HG02938 (cell line): ENCODE data around the gene C16orf95.

Source experiments
- ATAC-seq: cut with Tn5 transposase; IDR thresholded peaks from one replicate; pipeline ENCODE4 v1.9.1; 2021; ENCODE audit warnings: mild to moderate bottlenecking, moderate library complexity; ENCODE audit not compliant: unreplicated experiment

Gene C16orf95

GRCh38 chr16:87333581-87334331, 16.6 kb upstream of the C16orf95 start:
- no peak for ATAC-seq

DNA sequence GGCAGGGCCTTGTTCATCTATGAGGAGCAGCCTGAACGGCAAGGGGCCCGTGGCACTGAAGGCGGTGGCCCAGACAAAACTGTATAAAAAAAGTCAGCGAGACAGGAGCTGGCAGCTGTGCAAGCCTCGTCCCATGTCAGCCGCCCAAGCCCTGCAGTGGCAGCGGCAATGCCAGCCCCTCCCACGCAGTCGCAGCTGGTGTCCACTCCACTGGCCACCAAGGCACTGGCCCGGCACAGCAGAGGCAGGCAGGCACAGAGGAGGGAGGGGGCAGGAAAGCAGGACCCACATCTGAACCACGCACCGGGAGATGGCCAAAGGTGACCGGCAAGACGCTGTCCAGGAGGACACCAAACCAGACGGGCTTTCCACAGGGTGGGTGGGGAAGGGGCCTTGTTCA, 15.9 kb upstream of the C16orf95 start:
- no peak for ATAC-seq

DNA sequence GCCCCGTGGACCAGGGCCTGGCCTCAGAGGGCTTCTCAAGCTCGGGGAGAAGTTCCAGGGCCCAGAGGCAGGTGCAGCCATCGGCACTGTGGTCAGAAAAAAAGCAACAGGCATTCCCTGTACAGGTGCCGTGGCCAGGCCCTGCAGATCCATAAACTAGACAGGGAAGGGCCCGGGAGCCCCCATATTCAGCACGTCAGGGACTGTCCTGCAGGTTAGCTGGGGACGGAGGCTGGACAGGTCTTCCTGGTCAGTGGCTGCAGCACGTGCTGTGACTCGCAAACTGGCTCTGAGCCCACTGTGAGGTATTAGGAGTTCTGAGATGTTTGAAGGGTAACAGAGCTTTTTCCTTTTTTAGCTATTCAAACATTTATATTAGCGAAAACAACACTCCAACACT, 15.0 kb upstream of the C16orf95 start:
- no peak for ATAC-seq

GRCh38 chr16:87331241-87331801, 14.1 kb upstream of the C16orf95 start:
- no peak for ATAC-seq

DNA sequence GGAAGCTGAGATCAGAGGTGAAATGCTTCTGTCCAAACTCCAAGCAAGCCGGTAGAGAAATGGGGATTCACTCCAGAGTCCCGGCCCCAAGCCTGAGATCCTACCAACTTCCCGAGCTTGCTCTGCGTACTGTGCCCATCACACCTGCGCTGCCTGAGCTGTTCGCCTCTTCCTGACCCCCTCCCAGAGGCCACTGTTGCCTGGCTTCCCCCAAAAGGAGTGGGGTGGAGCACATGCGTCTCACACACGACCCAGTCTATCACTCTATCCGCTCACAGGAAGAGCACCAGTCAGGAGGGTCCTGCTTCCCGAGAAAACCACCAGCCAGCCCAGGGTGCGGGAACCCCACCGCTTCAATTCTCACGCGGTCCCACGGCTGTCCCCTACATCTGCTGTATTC, 13.5 kb upstream of the C16orf95 start:
- ATAC-seq, result no peak

GRCh38 chr16:87330257-87330624, 13.0 kb upstream of the C16orf95 start:
- no peak for ATAC-seq

DNA sequence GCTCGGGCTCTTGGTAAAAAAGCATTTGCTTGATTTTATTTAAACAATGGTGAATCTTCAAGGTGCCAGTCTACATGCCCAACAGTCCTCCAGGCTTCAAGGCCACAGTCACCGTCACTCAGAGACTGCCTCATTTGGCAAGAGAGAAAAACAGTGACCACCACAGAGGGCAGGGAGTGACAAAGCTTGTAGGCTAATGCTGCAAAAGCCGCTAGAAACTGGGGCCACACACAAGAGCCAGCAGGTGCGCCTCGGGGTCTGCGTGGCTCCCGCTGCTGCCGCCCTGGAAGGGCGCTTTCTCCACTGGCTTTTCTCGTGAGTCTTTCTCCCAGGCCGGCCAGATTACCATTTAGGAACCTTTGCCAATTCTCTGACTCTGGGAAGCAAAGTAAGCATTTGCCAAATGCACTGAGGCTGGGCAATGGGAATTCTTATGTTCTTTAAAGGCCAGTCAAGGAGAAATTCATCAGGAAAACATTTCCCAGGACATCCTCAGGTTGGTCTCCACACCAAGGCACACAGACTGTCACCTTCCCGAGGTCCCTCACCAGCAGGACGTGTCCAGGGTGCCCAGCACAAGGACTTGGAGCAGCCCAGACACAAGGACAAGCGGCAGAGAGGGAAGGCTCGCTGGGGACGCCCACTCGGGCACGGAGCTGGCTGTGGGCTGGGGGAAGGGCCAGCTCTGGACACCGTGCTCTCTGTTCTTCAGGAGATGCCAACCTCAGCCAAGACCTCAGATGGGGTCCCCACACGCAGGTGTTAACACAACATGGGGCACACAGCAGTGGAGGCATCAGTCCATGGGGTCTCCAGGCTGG, 12.5 kb upstream of the C16orf95 start:
- ATAC-seq, result no peak

DNA sequence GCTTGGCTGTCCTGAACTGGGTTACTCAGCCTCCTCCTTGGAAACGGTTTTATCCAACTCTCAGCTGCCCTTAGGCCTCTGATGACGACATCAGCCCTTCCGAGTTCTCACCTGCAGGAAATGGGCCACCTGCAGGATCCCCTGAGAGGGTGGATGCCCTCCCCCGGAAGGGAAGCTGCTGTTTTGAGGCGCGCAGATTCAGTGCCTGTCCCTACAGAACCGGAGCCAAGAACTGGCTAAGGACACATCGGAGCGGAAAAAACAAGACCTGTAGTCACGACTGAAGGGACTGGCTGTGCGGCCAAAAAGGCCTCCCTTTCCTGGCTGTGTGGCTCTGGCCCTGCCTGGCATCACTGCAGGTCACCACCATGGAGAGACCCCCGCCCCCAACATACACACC, 11.7 kb upstream of the C16orf95 start:
- ATAC-seq, result no peak

DNA sequence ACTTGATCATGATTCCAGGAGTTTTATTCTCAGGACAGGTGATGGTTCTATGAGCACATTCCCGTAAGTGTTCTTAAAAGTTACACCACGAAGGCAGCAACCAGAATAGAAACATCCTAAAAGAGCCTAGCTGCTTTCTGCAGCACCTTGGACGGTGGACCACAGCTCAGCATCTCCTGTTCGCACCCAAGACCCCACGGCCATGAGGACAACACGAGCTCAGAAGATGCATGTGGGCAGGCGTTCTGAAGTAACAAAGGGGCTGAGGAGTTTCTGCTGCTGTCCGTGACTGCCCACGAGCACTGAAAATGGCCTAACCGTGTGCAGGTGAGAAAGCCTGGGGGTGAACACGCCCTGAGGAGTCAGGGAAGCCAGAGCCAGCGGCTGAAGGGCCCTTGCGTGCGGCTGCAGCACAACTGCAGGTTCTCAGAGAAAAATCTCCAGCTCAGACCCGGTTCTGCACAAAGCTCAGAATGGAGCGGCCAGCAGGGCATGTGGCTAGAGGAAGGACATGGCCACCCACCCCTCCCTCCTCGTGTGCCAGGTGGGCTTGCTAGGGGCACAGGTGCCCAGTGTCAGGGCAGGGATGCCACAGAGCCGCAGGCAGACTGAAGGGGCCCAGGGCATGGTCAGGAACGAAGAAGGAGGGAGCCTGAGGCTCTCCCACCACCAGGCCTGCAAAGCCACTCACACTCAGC, 10.8 kb upstream of the C16orf95 start:
- ATAC-seq, result no peak

DNA sequence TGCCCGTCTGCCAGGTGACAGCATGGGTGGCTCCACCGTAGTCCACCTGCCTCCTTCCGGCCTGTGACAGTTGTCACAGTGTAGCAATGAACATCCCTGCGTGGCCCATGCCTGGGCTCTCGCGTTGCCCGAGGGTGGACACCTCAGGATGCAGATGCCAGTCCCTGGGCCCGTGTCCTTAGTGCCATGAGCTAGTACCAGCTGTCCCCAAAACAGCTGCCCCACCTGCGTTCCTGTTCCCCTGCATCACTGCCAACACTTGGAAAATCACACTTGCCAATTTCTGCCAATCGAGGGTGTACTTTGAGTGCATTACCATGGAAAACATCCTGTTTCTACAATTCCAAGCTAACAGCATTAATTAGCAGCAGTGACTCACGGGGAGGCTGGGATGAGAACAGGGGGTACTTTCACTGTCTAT, 9.0 kb upstream of the C16orf95 start:
- ATAC-seq, result no peak

- ATAC-seq, result no peak
Observed at GRCh38 chr16:87325423-87325858, 8.2 kb upstream of the C16orf95 start.

DNA sequence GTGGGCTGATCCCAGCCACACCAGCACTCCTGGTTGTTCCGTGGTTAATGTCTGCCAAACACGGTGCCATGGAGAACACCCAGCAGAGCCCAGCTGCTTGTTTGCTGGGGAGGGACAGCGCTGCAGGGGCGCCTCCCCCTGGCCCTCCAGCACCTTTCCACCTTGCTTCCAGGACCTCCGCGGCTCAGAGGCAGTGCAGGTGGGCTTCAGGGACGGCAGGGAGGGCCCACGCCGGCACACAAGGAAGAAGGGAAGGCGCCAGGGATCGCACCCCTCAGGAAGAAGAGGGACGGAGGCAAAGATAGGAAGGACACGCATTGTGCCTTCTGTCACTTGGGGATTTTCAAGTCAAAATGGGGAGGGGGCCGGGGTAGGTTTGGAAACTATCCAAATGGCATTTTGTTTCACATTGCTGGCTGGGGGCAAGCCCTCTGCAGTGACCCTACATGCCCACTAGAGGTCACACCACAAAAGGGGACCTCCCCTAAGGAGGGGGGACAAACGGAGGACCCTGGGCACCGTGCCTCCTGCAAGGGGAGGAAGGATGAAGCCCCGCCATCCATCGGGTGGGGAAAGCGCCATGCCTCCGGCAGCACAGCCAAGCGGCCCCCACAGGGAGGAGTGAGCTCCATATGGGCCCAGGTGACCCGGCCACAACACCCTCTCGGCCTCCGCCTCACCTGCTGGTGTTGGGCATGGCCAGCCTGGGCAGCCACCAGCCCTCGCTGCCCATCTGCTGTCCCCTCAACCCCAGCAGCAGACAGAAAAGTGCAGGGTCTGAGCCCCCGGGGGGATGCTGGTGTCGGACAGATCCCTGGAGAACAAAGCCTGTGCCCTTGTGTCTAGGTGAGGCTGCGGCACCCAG, 7.5 kb upstream of the C16orf95 start:
- ATAC-seq, result no peak

DNA sequence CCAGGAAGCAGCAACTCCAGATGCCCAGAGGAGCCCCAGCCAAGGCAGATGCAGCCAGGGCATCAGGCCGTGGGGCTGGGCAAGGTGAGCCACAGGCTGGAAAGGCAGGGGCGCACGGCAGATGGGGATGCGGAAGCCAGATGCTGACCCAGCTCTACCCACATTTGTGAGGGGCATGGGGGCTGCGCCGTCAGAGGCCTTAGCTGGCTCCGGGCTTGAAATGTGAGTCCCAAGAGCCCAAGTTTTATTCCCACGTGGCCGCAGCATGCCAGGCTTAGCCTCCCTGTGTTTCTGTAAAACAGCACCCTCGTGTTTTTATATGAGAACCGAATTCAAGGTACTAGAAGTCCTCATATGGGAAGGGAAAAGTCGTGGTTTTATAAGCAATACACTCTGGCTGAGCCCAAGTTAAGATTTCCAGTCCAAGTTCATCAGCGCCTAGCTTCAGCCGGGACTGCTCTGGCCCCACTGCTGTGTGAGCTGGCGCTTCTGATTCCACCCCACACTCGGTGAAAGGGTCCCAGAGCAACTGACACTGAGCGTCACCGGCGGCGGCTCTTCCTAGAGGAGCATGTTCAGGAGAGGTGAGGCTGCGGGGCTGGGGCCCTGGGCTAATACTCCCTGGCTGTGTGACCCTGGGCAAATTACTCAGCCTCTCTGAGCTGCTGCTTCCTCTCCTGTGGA, 6.7 kb upstream of the C16orf95 start:
- ATAC-seq, result no peak

GRCh38 chr16:87322833-87323726, 5.9 kb upstream of the C16orf95 start:
- ATAC-seq, result no peak

GRCh38 chr16:87322360-87322759, 5.2 kb upstream of the C16orf95 start:
- ATAC-seq, result no peak

GRCh38 chr16:87321336-87322107, 4.3 kb upstream of the C16orf95 start:
- ATAC-seq, result no peak

DNA sequence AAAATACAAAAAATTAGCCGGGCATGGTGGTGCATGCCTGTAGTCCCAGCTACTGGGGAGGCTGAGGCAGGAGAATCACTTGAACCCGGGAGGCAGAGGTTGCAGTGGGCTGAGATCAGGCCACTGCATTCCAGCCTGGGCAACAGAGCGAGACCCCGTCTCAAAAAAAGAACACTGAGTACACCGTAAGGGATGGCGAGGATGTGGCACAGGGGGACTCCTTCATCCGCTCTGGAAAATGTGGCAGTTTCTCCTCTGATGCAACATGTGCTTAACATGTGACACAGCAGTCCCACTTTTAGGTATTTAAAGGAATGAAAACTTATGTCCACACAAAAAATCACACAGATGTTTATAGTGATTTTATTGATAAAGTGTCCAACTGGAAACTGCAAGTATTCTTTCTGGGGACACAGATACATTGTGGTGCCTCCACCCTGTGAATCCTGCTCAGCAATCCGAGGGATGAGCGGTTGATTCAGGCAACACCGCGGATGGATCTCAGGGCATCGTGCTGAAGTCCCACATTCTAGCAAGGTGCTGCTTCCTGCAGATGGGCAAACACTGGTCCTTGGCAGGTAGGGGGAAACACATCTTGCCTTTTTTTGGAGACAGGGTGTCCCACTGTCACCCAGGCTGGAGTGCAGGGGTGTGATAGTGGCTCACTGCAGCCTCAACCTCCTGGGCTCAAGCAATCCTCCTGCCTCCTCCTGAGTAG, 3.5 kb upstream of the C16orf95 start:
- no peak for ATAC-seq
